ENCODE data around the gene ANXA10.

ANXA10 gene

GRCh38 chr4:168151327-168151726, 59.0 kb downstream of the ANXA10 start:
- H3K18ac ChIP-seq (ENCODE audit: low read depth in 1 of 2, low read length in 2 of 2): no peak overlapping the region
- no peak overlapping the region for H2AK5ac ChIP-seq (ENCODE audit: low read length, severe bottlenecking)
- no peak overlapping the region for H2BK12ac ChIP-seq (ENCODE audit: low read length in 2 of 2)
- H2BK120ac ChIP-seq (ENCODE audit: low read depth, low read length): no peak overlapping the region
- H4K91ac ChIP-seq (ENCODE audit: low read length): no peak overlapping the region
- H3K4me2 ChIP-seq (ENCODE audit: low read length, poor library complexity, severe bottlenecking): no peak overlapping the region
- H3K23ac ChIP-seq (ENCODE audit: low read length in 2 of 2): no peak overlapping the region
- H3K14ac ChIP-seq (ENCODE audit: low read length in 2 of 2): no peak overlapping the region
- no peak for DNase-seq
- H3K27ac ChIP-seq (ENCODE audit: low read length, poor library complexity, severe bottlenecking): no peak overlapping the region
- peaks cover 1% of the 10 kb centered on the region for H3K4me1 ChIP-seq (ENCODE audit: control insufficient read depth, insufficient read depth, low read depth, low read length)
- H3K79me1 ChIP-seq (replicated peaks; ENCODE audit: low read length, poor library complexity, severe bottlenecking): no peaks in the 10 kb centered on the region
- H3K4ac ChIP-seq (ENCODE audit: low read depth in 1 of 2, low read length in 2 of 2): no peak overlapping the region
- H2AFZ ChIP-seq (ENCODE audit: low read depth, low read length): no peak overlapping the region
- no peaks in the 10 kb centered on the region for H3K27me3 ChIP-seq (ENCODE audit: control insufficient read depth in 1 of 2, insufficient read depth in 1 of 2, low read length in 2 of 2)
- H3K36me3 ChIP-seq (ENCODE audit: control insufficient read depth in 1 of 2, insufficient read depth in 2 of 2, low read depth in 1 of 2, low read length in 2 of 2): no peaks in the 10 kb centered on the region
- H3K9ac ChIP-seq (ENCODE audit: low read length): no peak overlapping the region
- no peak overlapping the region for H2BK5ac ChIP-seq (ENCODE audit: low read depth, low read length, poor library complexity, severe bottlenecking)
- WGBS: 69% methylated on average over 2 of the region's 3 CpGs
- H3K9me3 ChIP-seq (ENCODE audit: control insufficient read depth, low read length): no peaks in the 10 kb centered on the region
- no peak overlapping the region for H3K4me3 ChIP-seq (ENCODE audit: insufficient read depth in 1 of 2, low read depth in 1 of 2, low read length in 2 of 2)
- H2BK15ac ChIP-seq (ENCODE audit: low read depth, poor library complexity, severe bottlenecking): no peak overlapping the region
- no peak overlapping the region for H4K8ac ChIP-seq (ENCODE audit: low read length)

GRCh38 chr4:168152837-168153500, 60.6 kb downstream of the ANXA10 start:
- Histone ChIP-seq H2AK5ac (ENCODE audit: low read length, severe bottlenecking) (no peak overlapping the region), H2BK12ac (ENCODE audit: low read length in 2 of 2) (no peak overlapping the region), H3K14ac (ENCODE audit: low read length in 2 of 2) (no peak overlapping the region), H2BK15ac (ENCODE audit: low read depth, poor library complexity, severe bottlenecking) (no peak overlapping the region), H3K79me1 (replicated peaks; ENCODE audit: low read length, poor library complexity, severe bottlenecking) (no peaks in the 10 kb centered on the region), H4K91ac (ENCODE audit: low read length) (no peak overlapping the region), H3K27me3 (ENCODE audit: control insufficient read depth in 1 of 2, insufficient read depth in 1 of 2, low read length in 2 of 2) (no peaks in the 10 kb centered on the region), H3K9me3 (ENCODE audit: control insufficient read depth, low read length) (no peaks in the 10 kb centered on the region), H3K4ac (ENCODE audit: low read depth in 1 of 2, low read length in 2 of 2) (no peak overlapping the region), H4K8ac (ENCODE audit: low read length) (peak overlapping the region; percentile 37), H2BK120ac (ENCODE audit: low read depth, low read length) (no peak overlapping the region), H3K18ac (ENCODE audit: low read depth in 1 of 2, low read length in 2 of 2) (no peak overlapping the region), H3K4me2 (ENCODE audit: low read length, poor library complexity, severe bottlenecking) (no peak overlapping the region), H2AFZ (ENCODE audit: low read depth, low read length) (no peak overlapping the region), H3K27ac (ENCODE audit: low read length, poor library complexity, severe bottlenecking) (no peak overlapping the region), H2BK5ac (ENCODE audit: low read depth, low read length, poor library complexity, severe bottlenecking) (no peak overlapping the region), H3K4me3 (ENCODE audit: insufficient read depth in 1 of 2, low read depth in 1 of 2, low read length in 2 of 2) (peak overlapping the region in 1 of 2 experiments; percentile 69), H3K23ac (ENCODE audit: low read length in 2 of 2) (no peak overlapping the region), H3K9ac (ENCODE audit: low read length) (peak overlapping the region; percentile 85), H3K4me1 (ENCODE audit: control insufficient read depth, insufficient read depth, low read depth, low read length) (peaks cover 1% of the 10 kb centered on the region), H3K36me3 (ENCODE audit: control insufficient read depth in 1 of 2, insufficient read depth in 2 of 2, low read depth in 1 of 2, low read length in 2 of 2) (no peaks in the 10 kb centered on the region)
- DNase-seq: no peak
- 92% methylated on average over 8 of the region's 8 CpGs for WGBS

- H3K4me1 ChIP-seq (ENCODE audit: control insufficient read depth, insufficient read depth, low read depth, low read length): peaks cover 1% of the 10 kb centered on the region
- no peak overlapping the region for H2AFZ ChIP-seq (ENCODE audit: low read depth, low read length)
- no peak overlapping the region for H2BK5ac ChIP-seq (ENCODE audit: low read depth, low read length, poor library complexity, severe bottlenecking)
- no peak overlapping the region for H3K14ac ChIP-seq (ENCODE audit: low read length in 2 of 2)
- no peaks in the 10 kb centered on the region for H3K36me3 ChIP-seq (ENCODE audit: control insufficient read depth in 1 of 2, insufficient read depth in 2 of 2, low read depth in 1 of 2, low read length in 2 of 2)
- H2BK120ac ChIP-seq (ENCODE audit: low read depth, low read length): no peak overlapping the region
- no peak overlapping the region for H3K18ac ChIP-seq (ENCODE audit: low read depth in 1 of 2, low read length in 2 of 2)
- no peak overlapping the region for H2BK15ac ChIP-seq (ENCODE audit: low read depth, poor library complexity, severe bottlenecking)
- no peak overlapping the region for H3K23ac ChIP-seq (ENCODE audit: low read length in 2 of 2)
- no CpG with 5 or more reads among the region's 10 CpGs for WGBS
- no peak overlapping the region for H4K91ac ChIP-seq (ENCODE audit: low read length)
- H3K27ac ChIP-seq (ENCODE audit: low read length, poor library complexity, severe bottlenecking): no peak overlapping the region
- H4K8ac ChIP-seq (ENCODE audit: low read length): no peak overlapping the region
- no peak overlapping the region for H2AK5ac ChIP-seq (ENCODE audit: low read length, severe bottlenecking)
- peak overlapping the region in 1 of 2 experiments; percentile 69 for H3K4me3 ChIP-seq (ENCODE audit: insufficient read depth in 1 of 2, low read depth in 1 of 2, low read length in 2 of 2)
- peak overlapping the region; percentile 85 for H3K9ac ChIP-seq (ENCODE audit: low read length)
- peak; percentile 84 for DNase-seq
- H3K4me2 ChIP-seq (ENCODE audit: low read length, poor library complexity, severe bottlenecking): no peak overlapping the region
- no peak overlapping the region for H2BK12ac ChIP-seq (ENCODE audit: low read length in 2 of 2)
- no peaks in the 10 kb centered on the region for H3K27me3 ChIP-seq (ENCODE audit: control insufficient read depth in 1 of 2, insufficient read depth in 1 of 2, low read length in 2 of 2)
- no peaks in the 10 kb centered on the region for H3K79me1 ChIP-seq (replicated peaks; ENCODE audit: low read length, poor library complexity, severe bottlenecking)
- peaks cover 3% of the 10 kb centered on the region for H3K9me3 ChIP-seq (ENCODE audit: control insufficient read depth, low read length)
- no peak overlapping the region for H3K4ac ChIP-seq (ENCODE audit: low read depth in 1 of 2, low read length in 2 of 2)
Measured at GRCh38 chr4:168153596-168154440, 61.5 kb downstream of the ANXA10 start.

- no peak overlapping the region for H2BK120ac ChIP-seq (ENCODE audit: low read depth, low read length)
- H3K4ac ChIP-seq (ENCODE audit: low read depth in 1 of 2, low read length in 2 of 2): no peak overlapping the region
- H4K91ac ChIP-seq (ENCODE audit: low read length): no peak overlapping the region
- H4K8ac ChIP-seq (ENCODE audit: low read length): no peak overlapping the region
- H3K9ac ChIP-seq (ENCODE audit: low read length): no peak overlapping the region
- no peak overlapping the region for H3K27ac ChIP-seq (ENCODE audit: low read length, poor library complexity, severe bottlenecking)
- H2AK5ac ChIP-seq (ENCODE audit: low read length, severe bottlenecking): no peak overlapping the region
- H3K9me3 ChIP-seq (ENCODE audit: control insufficient read depth, low read length): peaks cover 12% of the 10 kb centered on the region
- no peak overlapping the region for H2BK5ac ChIP-seq (ENCODE audit: low read depth, low read length, poor library complexity, severe bottlenecking)
- no peaks in the 10 kb centered on the region for H3K27me3 ChIP-seq (ENCODE audit: control insufficient read depth in 1 of 2, insufficient read depth in 1 of 2, low read length in 2 of 2)
- H3K79me1 ChIP-seq (replicated peaks; ENCODE audit: low read length, poor library complexity, severe bottlenecking): no peaks in the 10 kb centered on the region
- H2AFZ ChIP-seq (ENCODE audit: low read depth, low read length): no peak overlapping the region
- no peak overlapping the region for H3K4me2 ChIP-seq (ENCODE audit: low read length, poor library complexity, severe bottlenecking)
- no peak overlapping the region for H2BK15ac ChIP-seq (ENCODE audit: low read depth, poor library complexity, severe bottlenecking)
- H3K36me3 ChIP-seq (ENCODE audit: control insufficient read depth in 1 of 2, insufficient read depth in 2 of 2, low read depth in 1 of 2, low read length in 2 of 2): no peaks in the 10 kb centered on the region
- peaks cover 1% of the 10 kb centered on the region for H3K4me1 ChIP-seq (ENCODE audit: control insufficient read depth, insufficient read depth, low read depth, low read length)
- H3K18ac ChIP-seq (ENCODE audit: low read depth in 1 of 2, low read length in 2 of 2): no peak overlapping the region
- no peak overlapping the region for H3K4me3 ChIP-seq (ENCODE audit: insufficient read depth in 1 of 2, low read depth in 1 of 2, low read length in 2 of 2)
- no peak overlapping the region for H3K14ac ChIP-seq (ENCODE audit: low read length in 2 of 2)
- no peak for DNase-seq
- no peak overlapping the region for H2BK12ac ChIP-seq (ENCODE audit: low read length in 2 of 2)
- 90% methylated on average over 4 of the region's 6 CpGs for WGBS
- no peak overlapping the region for H3K23ac ChIP-seq (ENCODE audit: low read length in 2 of 2)
Measured at GRCh38 chr4:168154546-168155277, 62.4 kb downstream of the ANXA10 start.
